Tibial nerve (tissue), 3 donors: ENCODE results near the gene PLCG2.

ENCODE experiments used
- CTCF ChIP-seq, 5 experiments: fragments of 200-600 bp in 3 of 5; fragments of 450-650 bp in 2 of 5; sonication (generic) in 3 of 5; IDR thresholded peaks; one replicate each; pipeline ENCODE4 v1.5.1; 2016 to 2019; ENCODE audit warnings: antibody characterized with exemption in 5 of 5, mild to moderate bottlenecking in 3 of 5, moderate library complexity in 2 of 5
- POLR2A ChIP-seq, 2 donors: fragments of 450-650 bp; IDR thresholded peaks; one replicate each; pipeline ENCODE4 v1.6.1; 2017; ENCODE audit warnings: antibody characterized with exemption in 2 of 2, mild to moderate bottlenecking in 2 of 2, moderate library complexity in 2 of 2

- TF ChIP-seq CTCF (IDR thresholded peaks at IDR 0.05): no peak
- TF ChIP-seq POLR2A (IDR thresholded peaks at IDR 0.05): no peak
Observed at GRCh38 chr16:81808933-81809480, 29.9 kb downstream of the PLCG2 start.
